NT2/D1 (cell line): ENCODE measurements around the gene NPLOC4.
A peak's percentile ranks its signal among the peaks of the same experiment; 100 is the strongest.
"Not testable (repeated sequence)": the region's sequence is repeated elsewhere in the genome, so short reads cannot be mapped to it uniquely, and the experiment has no call there.

ENCODE experiments used
- DNase-seq: peaks from one replicate; pipeline ENCODE4 v3.0.0-alpha.2; 2011; ENCODE audit warnings: low read depth, low spot score
- H3K27me3 ChIP-seq: 2 replicates; pipeline ENCODE4 v1.6.0; 2011; ENCODE audit warnings: mild to moderate bottlenecking; ENCODE audit not compliant: insufficient read length, insufficient read depth
- H3K36me3 ChIP-seq: 2 replicates; pipeline ENCODE4 v1.6.1; 2011; ENCODE audit warnings: mild to moderate bottlenecking, low read length, mixed read lengths; ENCODE audit not compliant: insufficient read depth, insufficient read length
- H3K4me1 ChIP-seq: 2 replicates; pipeline ENCODE4 v1.5.1; 2011; ENCODE audit not compliant: insufficient read depth, insufficient read length
- H3K4me3 ChIP-seq: 2 replicates; pipeline ENCODE4 v1.5.1; 2011; ENCODE audit warnings: low read depth; ENCODE audit not compliant: insufficient read length
- H3K9ac ChIP-seq: 2 replicates; pipeline ENCODE4 v1.6.0; 2011; ENCODE audit warnings: low read depth; ENCODE audit not compliant: insufficient read length
- H3K9me3 ChIP-seq: 2 replicates; pipeline ENCODE4 v1.5.1; 2011; ENCODE audit warnings: mild to moderate bottlenecking, low read length; ENCODE audit not compliant: insufficient read depth
- SUZ12 ChIP-seq: IDR thresholded peaks from 2 replicates; pipeline ENCODE4 v1.6.1; 2011; ENCODE audit not compliant: insufficient read length, insufficient read depth; ENCODE audit errors: extremely low read depth
- YY1 ChIP-seq: IDR thresholded peaks from 2 replicates; pipeline ENCODE4 v1.6.1; 2011; ENCODE audit not compliant: insufficient read length, insufficient read depth
- ZNF274 ChIP-seq: IDR thresholded peaks from 2 replicates; pipeline ENCODE4 v1.6.1; 2011; ENCODE audit warnings: mild to moderate bottlenecking, low read depth, low read length

NPLOC4 gene

DNA sequence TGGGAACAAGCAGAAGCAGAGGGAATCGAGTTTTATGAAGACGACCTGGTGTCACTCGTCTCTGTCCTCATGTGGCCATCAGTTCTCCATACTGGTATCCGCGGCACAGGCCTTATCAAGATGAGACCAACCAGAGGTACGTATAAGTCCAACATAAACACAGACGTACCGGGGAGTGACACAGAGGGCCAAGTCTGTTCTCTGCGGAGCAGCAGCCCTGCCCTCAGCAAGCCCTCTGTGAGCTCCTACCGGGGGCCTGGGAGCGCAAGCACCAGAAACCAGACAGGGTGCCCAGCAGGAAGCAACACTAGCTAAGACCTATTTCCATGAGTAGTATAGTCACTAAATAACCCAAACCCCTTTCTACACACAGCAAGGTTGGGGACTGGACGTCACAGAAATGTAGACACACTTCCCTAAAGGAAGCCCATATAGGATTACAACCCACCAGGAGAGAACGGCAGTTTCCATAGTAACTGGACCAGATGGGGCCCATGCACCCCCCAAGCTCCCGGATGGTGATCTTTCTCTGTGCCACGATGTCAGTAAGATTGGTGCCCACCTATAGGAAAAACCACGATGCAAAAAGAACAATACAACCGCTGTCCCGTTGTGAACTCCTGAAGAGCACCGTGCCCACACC lies 45.8 kb upstream of the NPLOC4 start:
- H3K36me3 ChIP-seq: peaks cover 56% of the 10 kb centered on the region
- H3K4me1 ChIP-seq: peaks cover 14% of the 10 kb centered on the region
- TF ChIP-seq YY1 (no peak), SUZ12 (no peak), ZNF274 (no peak)
- no peak for DNase-seq
- H3K27me3 ChIP-seq: no peaks in the 10 kb centered on the region
- H3K4me3 ChIP-seq: peak overlapping the region; percentile 97
- no peaks in the 10 kb centered on the region for H3K9me3 ChIP-seq
- peak overlapping the region; percentile 99 for H3K9ac ChIP-seq

DNA sequence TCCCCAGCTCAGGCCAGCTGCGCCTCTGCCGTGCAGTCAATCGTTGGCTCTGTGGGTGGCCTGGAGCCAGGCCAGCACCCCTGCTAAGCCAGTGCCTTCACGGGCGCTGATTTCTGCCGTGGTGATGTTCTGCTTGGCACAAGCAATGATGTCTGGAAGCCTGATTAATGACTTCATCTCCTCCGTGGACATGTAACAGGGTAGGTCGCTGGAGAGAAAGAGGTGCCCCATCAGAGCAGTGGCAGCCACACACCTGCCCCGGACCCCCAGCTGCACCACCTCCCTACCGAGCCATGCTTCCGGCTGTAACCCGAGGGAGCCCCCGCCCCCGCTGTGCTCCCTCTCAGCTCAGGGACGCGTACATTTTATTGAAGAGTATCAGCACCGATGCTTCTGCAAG lies 44.8 kb upstream of the NPLOC4 start:
- H3K4me1 ChIP-seq: peaks cover 14% of the 10 kb centered on the region
- no peak overlapping the region for H3K4me3 ChIP-seq
- DNase-seq: no peak
- H3K9ac ChIP-seq: no peak overlapping the region
- TF ChIP-seq ZNF274 (no peak), YY1 (no peak), SUZ12 (no peak)
- H3K36me3 ChIP-seq: peaks cover 49% of the 10 kb centered on the region
- no peaks in the 10 kb centered on the region for H3K27me3 ChIP-seq
- H3K9me3 ChIP-seq: no peaks in the 10 kb centered on the region

DNA sequence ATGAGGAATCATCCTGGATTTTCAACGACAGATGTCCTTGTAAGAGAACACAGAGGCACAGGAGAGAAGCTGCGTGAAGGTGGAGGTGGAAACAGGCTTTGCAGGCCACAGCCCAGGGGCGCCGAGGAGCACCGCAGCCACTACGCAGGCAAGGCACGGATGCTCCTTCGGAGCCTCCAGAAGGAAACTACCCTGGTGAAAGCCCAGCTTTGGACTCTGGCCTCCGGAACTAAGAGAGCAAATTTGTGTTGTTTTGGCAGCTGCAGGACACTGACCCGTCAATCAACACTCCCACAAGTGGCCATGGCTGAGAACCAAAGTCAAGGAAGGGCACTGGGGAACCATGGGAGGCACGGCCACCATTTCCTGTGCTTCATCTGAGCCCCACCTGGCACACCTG lies 43.2 kb upstream of the NPLOC4 start:
- Histone ChIP-seq H3K27me3 (no peaks in the 10 kb centered on the region), H3K9ac (no peak overlapping the region), H3K4me1 (peaks cover 10% of the 10 kb centered on the region), H3K4me3 (no peak overlapping the region), H3K36me3 (peaks cover 40% of the 10 kb centered on the region), H3K9me3 (no peaks in the 10 kb centered on the region)
- TF ChIP-seq SUZ12 (no peak), YY1 (no peak), ZNF274 (no peak)
- DNase-seq: no peak

DNA sequence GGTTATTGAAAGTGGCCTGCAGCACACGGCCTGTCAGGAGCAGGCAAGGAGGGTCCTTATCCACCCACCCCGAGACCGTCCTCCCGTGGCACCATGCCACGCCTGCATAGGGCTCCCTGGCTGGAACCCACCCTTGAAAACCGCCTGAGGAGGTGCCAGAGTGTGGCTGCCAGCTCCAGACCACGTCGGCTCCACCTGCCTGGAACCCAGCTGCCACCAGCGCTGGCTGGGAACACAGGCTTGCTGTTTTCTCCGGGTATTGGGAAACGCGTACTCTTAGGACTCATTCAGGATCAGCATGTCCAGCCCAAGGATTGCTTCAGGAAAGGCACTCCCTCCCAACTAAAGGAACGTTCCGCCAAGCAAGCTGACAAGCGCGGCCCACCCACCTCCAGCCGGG lies 40.0 kb upstream of the NPLOC4 start:
- Histone ChIP-seq H3K4me1 (peaks cover 3% of the 10 kb centered on the region), H3K27me3 (no peaks in the 10 kb centered on the region), H3K9ac (no peak overlapping the region), H3K9me3 (no peaks in the 10 kb centered on the region), H3K36me3 (peaks cover 63% of the 10 kb centered on the region), H3K4me3 (no peak overlapping the region)
- TF ChIP-seq SUZ12: no peak
- TF ChIP-seq ZNF274: no peak
- no peak for TF ChIP-seq YY1
- DNase-seq: no peak

DNA sequence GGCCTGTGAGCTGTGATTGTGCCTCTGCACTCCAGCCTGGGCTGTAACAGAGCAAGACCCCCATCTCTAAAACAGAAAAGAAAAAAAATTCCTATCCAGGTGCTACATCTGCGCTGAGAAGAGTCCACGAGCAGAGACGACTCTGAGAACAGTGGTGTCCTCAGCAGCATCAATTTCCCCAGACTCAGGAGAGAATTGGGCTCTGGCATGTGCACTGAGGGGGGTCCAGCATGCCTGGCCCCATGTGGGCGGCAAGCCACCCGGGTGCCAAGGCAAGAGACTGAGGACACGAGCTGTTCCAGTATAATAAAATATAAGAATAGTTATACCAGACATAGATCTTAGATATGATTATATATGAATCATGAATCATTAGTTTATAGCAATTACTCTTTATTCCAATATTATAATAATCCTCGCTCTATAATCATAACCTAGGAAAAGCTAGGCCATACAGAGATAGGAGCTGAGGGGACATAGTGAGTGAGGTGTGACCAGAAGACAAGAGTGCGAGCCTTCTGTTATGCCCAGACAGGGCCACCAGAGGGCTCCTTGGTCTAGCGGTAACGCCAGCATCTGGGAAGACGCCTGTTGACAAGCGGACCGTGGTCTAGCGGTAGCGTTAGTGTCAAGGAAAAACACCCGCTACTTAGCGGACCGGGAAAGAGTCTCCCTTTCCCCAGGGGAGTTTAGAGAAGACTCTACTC lies 38.8 kb upstream of the NPLOC4 start:
- H3K9me3 ChIP-seq, H3K9ac ChIP-seq, DNase-seq, H3K4me3 ChIP-seq, H3K4me1 ChIP-seq, H3K27me3 ChIP-seq: not testable (repeated sequence)
- peaks cover 63% of the 10 kb centered on the region for H3K36me3 ChIP-seq

DNA sequence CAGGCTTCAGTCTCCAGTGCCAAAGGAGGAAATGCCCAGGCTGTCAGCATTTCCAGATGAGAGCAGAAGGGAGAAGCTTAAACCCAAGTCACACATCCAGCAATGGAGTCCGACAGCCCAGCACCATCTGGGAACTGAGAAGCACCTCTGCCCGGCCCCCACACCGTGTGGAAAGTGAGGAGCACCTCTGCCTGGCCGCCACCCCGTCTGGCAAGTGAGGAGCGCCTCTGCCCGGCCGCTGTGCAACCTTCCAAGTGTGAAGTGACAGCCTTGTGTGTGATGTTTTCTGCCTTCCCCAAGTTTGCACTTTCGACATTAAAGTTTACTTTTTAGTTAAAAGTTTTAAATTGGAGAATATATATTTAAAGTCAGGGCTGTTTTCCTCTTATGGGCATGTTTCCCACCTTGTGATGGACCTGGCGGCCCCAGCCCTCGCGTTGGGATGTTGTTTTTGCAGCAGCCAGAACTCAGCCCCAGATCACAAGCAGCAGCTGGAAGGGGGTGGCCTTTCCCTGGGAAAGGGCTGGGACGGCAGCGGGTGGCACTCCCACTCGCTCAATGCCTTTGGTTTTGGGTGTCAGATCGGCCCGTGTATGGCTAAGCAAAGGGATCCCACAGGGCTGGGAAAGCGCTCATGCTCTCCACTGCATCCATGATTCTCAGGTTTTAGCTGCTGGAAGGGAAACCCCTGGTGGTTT lies 36.8 kb upstream of the NPLOC4 start:
- H3K27me3 ChIP-seq: no peaks in the 10 kb centered on the region
- peaks cover 72% of the 10 kb centered on the region for H3K36me3 ChIP-seq
- H3K9me3 ChIP-seq: no peaks in the 10 kb centered on the region
- no peak overlapping the region for H3K4me3 ChIP-seq
- no peak for TF ChIP-seq YY1
- TF ChIP-seq SUZ12: no peak
- TF ChIP-seq ZNF274: no peak
- H3K9ac ChIP-seq: no peak overlapping the region
- no peak for DNase-seq
- H3K4me1 ChIP-seq: peaks cover 8% of the 10 kb centered on the region

DNA sequence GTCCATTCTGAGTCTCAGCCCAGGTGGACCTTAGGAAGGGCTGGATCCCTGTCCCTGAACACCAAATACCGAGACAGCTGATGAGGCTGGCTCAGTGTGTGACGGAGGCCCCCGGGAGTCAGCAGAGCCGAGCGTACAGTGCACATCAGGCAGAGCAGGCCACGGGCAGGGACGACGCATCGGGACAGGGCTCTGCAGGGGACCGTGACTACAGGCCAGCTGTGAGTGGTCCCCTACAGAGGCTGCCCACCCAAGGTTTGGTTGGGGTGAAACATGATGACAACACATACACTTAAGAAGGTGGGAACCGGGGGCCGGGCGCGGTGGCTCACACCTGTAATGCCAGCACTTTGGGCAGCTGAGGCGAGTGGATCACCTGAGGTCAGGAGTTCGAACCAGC lies 36.0 kb upstream of the NPLOC4 start:
- H3K9ac ChIP-seq: no peak overlapping the region
- H3K4me1 ChIP-seq: peaks cover 13% of the 10 kb centered on the region
- no peak for DNase-seq
- H3K27me3 ChIP-seq: no peaks in the 10 kb centered on the region
- H3K4me3 ChIP-seq: no peak overlapping the region
- peaks cover 80% of the 10 kb centered on the region for H3K36me3 ChIP-seq
- H3K9me3 ChIP-seq: no peaks in the 10 kb centered on the region
- TF ChIP-seq ZNF274 (no peak), YY1 (no peak), SUZ12 (no peak)
